CD4-positive, alpha-beta T cell treated with Interleukin-17A for 4 hours (primary cell): ENCODE results near the gene DRAP1.

Experiments used
- DNase-seq: peaks from one replicate; pipeline ENCODE4 v3.0.0-alpha.2; 2020; ENCODE audit warnings: mixed read lengths

Gene DRAP1, protein sequence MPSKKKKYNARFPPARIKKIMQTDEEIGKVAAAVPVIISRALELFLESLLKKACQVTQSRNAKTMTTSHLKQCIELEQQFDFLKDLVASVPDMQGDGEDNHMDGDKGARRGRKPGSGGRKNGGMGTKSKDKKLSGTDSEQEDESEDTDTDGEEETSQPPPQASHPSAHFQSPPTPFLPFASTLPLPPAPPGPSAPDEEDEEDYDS

DNA sequence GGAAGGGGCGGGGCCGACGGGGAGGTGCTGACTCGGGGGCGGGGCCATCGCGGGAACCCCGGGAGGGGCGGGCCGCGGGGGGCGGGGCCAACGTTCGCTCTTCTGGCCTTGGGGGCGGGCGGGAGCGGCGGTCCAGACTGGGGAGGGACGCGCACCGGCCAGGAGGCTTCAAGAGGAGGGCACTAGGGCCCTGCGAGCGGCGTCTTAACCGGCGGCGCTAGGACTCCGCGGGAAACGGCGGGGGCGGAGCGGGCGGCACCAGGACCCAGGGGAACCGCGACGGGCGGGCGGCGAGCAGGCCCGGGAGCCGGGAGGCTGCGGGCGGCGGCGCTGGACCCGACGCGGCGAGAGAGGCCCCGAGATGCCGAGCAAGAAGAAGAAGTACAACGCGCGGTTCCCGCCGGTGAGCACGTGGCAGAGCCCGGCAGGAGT lies at the start of gene DRAP1:
DRAP1 (plus strand) TSS at position 286 of the 432 bp plus-strand sequence; CDS start at position 362, 76 bp downstream.
- DNase-seq: peak; percentile 100

DNA sequence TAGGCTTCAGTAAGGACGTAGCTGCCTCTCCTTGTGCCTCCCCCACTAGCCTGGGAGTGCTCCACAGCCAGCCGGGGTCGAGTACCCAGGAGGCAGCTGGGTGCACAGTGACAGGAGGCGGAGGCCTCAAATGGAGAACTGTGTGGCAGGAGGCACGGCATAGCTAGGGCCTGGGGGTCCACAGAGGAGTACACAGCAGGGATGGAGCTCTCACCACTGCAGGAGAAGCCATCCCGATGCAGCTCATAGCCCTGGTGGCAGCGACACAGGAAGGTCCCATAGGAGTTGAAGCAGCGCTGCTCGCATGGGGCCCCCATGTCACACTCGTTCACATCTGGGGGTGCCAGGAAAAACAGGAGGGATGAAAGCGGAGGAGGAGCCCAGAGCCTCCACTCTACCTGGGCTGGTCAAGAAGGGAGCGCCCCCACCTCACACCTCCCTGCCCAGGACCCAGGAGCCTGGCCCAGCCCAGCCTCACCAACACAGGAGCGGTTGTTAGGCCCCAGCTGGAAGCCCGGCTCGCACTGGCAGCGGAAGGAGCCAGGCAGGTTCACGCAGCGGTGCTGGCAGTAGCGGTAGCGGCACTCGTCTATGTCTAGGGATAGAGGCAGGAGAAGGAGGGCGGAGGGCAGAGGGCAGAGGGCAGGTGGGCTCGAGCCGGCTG lies 49.5 kb upstream of the DRAP1 start:
- no peak for DNase-seq

DNA sequence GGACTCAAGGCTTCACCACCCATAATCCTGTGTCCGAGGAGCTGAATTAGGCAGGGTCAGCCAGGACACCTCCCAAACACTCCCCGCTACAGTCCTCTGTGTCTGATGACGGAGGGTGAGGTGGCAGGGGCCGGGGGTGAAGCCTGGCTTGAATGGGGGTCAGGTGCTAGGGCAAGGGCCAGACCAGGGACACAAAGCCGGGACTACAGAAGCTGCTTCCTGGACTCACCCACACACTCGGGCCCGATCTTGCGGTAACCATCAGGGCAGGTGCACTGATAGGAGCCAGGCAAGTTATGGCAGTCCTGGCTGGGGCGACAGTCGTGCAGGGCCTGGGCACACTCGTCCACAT lies 48.9 kb upstream of the DRAP1 start:
- no peak for DNase-seq

DNA sequence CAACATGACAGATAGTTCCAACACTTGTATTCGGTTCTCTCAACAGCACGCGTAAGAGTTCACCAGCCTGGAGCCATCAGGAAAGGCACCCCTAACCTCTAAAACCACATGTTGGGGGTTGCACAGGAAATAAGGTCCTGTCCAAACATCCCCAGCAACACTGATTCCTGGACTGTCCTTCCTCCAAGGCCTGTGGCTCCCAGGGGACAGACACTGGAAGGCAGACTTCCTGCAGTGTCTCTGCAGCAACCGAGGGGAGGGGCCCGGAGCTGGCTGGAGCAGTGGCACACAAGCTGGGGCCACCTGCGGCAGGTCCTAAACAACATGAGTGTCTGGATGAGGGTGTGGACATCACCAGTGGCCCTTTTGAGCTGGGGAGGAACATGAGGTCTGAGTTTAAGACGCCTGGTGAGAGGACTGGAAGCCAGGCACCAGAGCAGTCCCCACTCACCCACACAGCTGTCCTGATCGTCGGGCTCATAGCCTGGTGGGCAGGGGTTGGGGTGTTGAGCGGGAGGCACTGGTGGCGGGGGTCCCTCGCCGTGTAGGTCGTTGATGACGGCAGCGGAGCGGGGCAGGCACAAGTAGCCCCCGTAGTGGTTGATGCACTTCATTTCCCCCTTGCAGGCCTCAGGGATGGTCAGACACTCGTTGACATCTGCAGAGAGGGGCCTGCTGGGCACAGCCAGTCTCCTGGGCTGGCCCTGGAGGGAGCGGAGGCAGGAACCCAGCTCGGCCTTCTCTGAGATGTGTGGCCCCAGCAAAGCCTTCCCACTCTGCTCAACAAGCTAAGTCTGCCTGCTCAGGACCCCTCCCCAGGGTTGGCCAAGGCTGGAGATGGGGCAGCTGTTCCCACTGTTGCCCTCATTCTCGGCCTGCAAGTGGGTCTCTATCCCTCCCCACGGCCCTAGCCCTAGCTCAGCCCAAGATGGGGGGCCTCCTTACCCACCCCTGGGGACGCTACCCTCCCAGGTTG lies 48.2 kb upstream of the DRAP1 start:
- no peak for DNase-seq

DNA sequence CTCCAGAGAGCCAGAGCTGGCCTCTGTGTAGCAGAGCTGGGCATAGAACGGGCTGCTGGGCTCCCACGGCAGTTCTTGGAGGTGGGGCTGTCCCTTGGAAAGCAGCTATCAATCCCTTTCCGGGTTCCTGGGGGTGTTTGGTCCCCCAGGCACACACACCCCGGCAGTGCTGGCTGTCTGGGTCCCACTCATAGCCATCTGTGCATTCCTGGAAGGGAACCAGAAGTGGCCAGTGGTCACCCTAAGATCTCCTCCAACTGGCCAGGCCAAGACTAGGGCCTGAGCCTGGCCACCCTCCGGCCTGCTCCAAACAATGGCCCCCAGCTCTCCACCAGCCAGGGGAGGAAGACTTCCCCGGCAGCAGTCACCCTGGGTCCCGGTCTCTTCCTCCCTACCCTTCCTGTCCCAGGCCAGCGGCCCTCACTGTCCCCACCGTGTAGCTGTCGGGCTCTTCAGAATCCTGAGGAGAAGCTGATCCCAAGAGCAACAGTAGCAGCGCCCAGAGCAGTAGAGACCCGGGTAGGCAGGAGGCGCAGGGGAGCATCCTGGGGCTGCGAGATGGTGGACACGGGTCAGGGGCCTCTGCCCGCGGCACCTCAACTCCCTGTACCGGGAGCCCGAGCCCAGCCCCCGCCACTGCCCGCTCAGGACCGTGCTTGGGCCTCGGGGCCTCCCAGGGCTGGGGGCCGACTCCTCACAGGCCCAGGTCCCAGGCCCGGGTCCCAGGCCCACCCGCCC lies 47.2 kb upstream of the DRAP1 start:
- no peak for DNase-seq

DNA sequence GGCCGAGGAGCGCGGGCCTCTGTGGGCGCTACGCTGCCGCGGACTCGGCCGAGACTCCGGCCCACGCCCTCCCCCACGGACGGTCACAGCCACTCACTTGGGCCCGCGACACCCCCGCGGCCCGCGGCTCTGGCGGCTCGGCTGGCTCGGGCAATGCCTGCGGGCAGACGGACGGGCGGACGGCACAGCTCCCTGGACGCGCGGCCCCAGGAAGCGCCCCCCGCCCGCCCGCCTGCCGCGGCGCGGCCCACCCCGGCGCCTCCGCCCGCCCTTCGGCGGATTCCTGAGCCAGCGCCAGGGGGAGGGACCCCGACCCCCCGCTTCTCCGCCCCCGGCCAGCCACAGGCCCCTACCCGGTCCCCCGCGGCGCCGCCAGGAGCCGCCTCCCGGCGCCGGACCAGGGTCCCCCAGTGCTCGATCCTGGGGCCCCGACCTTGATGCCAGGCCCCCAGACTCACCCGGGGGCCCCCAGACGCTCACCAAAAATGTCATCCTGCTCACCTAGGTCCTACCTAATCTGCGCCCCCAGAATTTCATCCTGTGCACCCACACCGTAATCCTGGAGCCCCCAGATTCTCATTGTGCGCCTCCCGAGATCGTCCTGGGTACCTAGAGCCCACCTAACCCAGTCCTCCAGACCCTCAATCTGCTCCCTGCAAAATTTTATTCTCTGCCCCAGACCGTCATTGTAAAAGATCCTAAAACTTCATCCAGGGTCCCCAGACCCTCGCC lies 46.5 kb upstream of the DRAP1 start, which contains the start of gene EFEMP2:
EFEMP2 (minus strand) TSS at position 215 of the 732 bp plus-strand sequence. CDS start 446 bp downstream, outside the sequence.
- peak; percentile 21 for DNase-seq

DNA sequence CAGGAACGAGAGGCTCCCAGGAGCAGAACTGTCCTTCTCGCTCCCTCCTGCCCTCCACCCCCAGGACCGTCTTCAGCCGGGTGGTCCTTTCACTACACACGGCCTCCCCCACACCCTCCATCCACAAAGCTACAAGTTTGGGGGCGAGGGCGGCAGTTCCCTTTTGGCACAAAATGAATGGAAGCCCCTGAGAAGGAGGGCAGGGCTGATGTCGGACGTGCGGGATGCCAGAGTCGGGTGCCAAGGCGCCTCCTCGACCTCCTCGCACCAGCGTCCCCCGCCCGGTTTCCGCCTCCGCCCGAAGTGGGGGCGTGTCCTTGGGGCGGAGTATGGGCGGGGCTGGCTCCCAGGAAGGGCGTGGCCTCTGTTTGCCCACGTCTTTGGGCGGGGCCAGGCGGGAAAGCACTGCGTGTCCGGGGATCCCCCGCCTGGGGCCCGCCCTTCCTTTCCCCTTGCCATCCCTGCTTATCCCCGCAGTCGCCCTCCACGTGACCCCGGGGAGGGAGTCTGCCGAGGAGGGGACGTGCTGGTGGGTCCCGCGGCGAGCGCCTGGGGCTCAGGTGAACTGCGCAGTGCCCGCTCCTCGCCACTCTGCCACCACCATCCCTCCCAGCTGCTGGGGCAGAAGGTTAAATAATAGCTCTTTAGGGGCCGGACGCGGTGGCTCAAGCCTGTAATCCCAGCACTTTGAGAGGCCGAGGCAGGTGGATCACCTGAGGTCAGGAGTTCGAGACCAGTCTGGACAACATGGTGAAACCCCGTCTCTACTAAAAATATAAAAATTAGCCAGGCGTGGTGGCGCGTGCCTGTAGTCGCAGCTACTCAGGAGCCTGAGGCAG lies 45.7 kb upstream of the DRAP1 start:
- DNase-seq: peak; percentile 96

DNA sequence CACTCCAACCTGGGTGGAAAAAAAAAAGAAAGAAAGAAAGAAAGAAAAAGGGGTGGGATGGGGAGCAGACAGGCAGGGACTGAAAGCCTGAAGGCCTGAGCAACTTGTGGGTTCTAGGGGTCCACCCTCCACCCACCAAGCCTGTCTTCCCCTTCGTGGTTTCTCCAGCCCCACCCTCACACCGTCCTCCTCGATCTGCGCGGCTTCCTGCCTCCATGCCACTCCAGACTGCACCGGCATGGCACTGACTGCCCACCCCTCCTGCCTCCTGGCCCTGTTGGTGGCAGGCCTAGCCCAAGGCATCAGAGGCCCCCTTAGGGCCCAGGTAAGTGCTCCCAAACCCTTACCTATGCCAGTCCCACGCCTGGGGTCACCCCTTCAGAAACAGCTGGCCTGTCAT lies 39.6 kb upstream of the DRAP1 start, which contains the start of gene CTSW:
CTSW (plus strand) TSS at position 221 of the 400 bp plus-strand sequence; CDS start at position 239, 18 bp downstream.
- peak; percentile 64 for DNase-seq

DNA sequence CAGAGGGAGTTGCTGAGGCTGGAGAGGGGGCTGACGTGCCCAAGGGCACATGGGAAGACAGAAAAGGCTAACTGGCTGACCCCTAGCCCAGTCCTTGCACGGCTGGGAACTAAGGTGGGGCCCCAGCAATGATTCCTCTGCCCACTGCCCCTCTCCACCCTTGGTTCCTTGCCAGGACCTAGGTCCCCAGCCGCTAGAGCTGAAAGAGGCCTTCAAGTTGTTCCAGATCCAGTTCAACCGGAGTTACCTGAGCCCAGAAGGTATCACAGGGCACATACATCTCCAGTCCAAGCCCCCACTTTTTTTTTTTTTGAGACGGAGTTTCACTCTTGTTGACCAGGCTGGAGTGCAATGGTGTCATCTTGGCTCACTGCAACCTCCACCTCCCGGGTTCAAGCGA lies 39.2 kb upstream of the DRAP1 start:
- no peak for DNase-seq

DNA sequence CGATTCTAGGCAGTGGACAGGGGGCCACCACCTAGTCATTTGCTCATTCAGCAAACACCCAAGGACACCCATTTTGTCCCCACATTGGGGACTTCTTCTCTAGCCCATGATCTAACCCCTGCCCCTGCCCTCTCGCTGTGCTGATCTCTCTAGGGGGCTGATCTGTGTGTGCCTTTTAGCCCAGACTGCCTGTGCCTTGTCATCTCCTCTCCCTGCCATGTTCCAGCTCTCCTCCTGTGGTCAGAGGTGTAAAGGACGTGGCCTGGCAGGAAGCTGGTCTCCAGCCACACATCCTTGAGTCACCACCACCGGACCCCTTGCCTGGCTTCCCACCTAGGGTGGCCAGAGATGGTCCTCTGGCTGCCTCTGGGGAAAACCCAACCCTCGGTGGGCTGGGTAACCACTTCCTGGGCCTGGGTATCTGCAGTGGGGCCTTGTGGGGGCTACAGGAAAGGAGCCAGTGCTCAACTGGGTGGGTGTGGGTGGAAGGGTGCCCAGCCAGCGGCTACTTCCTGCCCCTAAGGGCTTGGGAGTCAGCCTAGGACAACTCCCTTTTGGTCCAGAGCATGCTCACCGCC lies 38.3 kb upstream of the DRAP1 start:
- peak; percentile 4 for DNase-seq

DNA sequence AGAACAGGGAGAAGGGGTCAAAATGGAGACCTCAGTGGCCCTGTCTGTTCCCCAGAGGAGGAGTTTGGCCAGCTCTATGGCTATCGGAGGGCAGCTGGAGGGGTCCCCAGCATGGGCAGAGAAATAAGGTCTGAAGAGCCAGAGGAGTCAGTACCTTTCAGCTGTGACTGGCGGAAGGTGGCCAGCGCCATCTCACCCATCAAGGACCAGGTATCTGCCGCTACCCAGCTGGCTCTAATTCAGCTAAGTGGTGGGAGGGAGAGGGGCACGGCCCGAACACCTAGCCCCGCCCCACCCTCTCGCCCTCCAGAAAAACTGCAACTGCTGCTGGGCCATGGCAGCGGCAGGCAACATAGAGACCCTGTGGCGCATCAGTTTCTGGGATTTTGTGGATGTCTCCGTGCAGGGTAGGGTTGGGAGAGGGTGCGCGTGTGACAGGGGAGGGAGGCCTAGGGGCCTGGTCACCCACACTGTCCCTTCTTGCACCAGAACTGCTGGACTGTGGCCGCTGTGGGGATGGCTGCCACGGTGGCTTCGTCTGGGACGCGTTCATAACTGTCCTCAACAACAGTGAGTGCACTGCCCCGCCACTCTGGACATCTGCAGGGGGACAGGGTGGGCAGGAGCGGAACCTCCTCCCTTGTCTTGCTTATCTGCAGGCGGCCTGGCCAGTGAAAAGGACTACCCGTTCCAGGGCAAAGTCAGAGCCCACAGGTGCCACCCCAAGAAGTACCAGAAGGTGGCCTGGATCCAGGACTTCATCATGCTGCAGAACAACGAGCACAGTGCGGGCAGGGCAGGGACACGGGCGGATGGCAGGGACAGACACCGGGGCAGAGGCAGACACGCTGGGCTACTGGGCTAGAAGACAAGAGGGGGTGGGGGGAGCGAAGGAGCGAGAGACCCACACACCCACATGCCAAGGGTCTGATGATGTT lies 36.8 kb upstream of the DRAP1 start:
- DNase-seq: no peak

DNA sequence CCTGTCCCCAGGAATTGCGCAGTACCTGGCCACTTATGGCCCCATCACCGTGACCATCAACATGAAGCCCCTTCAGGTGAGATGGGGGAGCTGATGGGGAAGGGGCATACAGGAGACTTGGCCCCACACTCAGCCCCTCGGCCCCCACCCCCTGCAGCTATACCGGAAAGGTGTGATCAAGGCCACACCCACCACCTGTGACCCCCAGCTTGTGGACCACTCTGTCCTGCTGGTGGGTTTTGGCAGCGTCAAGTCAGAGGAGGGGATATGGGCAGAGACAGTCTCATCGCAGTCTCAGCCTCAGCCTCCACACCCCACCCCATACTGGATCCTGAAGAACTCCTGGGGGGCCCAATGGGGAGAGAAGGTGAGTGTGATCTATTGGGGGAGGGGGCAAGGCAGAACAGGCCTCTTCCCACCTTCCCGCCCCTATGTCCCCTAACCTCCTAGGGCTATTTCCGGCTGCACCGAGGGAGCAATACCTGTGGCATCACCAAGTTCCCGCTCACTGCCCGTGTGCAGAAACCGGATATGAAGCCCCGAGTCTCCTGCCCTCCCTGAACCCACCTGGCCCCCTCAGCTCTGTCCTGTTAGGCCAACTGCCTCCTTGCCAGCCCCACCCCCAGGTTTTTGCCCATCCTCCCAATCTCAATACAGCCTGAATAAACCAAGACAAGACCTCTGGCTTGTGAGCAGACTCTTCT lies 36.0 kb upstream of the DRAP1 start:
- no peak for DNase-seq

DNA sequence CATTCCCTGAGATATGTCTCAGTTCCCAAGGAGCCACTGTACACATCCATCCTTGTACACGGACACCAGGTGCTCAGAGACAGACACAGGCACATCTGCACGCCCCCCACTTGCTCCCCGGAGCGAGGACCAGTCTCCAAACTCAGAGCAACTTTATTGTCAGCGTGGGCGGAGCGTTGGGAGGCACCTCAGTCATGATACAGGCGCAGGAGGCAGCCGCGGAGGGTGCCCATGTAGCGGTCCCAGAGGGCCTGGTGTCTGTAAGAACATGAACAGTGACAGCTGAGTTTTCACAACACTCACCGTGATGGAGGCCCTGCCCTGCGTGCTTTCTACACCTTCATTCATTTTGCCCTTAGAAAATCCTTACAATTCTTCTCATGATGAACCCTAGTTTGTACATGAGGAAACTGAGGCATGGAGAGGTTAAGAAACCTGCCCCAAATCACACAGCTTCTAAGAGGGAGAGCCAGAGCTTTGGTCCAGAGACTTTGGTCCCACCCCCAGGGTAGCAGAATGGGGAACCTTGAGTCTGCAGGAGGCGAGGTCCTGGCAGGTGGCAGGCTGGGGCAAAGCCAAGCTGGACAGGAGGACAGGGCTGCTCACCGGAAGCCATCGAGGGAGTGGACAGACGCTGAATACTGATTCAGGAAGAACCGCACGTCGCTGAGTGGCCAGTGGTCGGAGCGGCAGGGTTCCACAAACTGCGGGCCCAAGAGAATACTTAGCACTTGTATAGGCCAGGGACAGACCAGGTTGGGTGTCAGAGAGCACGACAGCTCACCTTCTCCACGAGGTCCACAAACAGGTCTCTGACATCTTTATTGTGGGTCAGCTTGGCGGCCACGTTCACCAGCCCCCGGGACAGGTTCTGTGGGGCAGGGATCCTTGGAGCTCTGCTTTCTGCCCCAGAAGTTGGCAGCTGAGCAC lies 35.2 kb upstream of the DRAP1 start:
- DNase-seq: no peak

DNA sequence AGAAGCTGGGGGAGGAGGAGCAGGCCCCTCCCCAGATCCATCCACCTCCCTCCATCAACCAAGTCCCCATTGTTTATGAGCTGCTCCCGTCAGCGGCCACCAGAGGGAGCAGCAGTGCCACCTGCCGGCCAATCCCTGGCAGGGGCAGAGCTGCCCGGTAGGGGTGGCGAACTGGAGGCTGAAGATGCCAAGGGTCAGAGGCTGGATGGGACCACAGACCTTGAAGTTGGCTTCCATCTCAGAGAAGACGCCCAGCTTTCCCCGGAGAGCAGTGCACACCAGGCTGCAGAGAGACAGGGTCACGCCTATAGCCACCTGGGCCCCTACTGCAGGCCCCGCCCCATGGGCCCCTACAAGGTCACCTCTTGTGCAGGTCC lies 34.5 kb upstream of the DRAP1 start:
- DNase-seq: peak; percentile 86

DNA sequence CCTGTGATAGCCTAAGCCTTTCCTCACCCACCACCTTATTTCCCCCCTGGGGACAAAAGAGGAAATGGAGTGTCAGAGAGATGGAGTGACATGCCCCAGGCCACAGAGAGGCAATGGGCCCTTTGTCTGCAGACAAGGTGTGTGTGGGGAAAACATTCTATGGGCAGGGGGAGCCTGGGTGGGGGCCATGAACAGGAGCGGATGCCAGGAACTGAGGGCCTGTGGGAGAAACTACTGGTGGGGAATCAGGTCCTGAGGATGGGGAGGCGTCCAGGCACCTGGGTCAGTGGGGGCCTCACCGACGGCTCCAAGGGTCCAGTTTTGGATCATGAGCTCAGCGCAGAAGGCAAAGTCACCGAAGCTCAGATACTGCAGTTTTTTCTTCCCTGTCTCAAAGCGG lies 34.0 kb upstream of the DRAP1 start:
- DNase-seq: no peak

DNA sequence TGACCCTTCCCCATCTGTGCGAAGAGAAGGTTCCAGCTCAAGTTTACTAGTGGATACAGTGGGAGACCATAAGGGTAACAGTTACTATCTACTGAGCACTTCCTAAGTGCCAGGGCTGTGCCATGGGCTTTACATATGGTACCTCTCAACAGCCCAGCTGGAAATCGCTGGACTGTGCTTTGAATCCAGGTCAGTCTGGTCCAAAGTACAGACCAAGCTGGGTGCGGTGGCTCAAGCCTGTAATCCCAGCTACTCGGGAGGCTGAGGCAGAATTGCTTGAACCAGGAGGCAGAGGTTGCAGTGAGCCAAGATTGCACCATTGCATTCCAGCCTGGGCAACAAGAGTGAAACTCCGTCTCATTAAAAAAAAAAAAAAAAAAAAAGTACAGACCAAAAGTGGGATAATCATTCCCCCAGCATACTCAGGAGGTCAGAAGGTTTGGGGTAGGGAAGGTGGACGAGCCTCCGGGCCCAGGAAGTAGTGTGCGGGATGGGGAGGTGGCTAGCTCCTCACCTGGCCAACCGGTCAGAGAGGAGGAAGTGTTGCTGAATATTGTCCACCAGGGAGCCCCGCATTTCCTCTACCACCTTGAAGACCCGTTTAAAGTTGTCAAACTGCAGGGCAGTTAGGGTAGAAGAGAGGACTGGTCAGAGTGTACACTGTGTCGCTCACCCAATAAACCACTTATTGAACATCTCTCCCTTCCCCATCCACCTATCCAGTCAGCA lies 33.3 kb upstream of the DRAP1 start:
- DNase-seq: no peak
